WTC11 (cell line): Measurements from ENCODE around the gene PPP2R3C. TPM values are rescaled to one million over a fixed set of nuclear protein-coding genes. Genes with fewer than 3 reads are reported as not detected.

ENCODE experiments used
- ATF1 ChIP-seq: sonication (generic); formaldehyde crosslinking; IDR thresholded peaks from 2 replicates; pipeline ENCODE4 v1.8.1; 2023; ENCODE audit warnings: mild to moderate bottlenecking, moderate library complexity, missing genetic modification reagents
- ELF4 ChIP-seq: sonication (generic); formaldehyde crosslinking; IDR thresholded peaks from 2 replicates; pipeline ENCODE4 v1.8.1; 2022; ENCODE audit warnings: low read depth, mild to moderate bottlenecking, moderate library complexity, missing genetic modification reagents
- EMX1 ChIP-seq: fragments of 250-450 bp; sonication (Bioruptor Pico); IDR thresholded peaks from 2 replicates; pipeline ENCODE4 v1.8.0; 2021; ENCODE audit warnings: mild to moderate bottlenecking
- ETV6 ChIP-seq: sonication (generic); formaldehyde crosslinking; IDR thresholded peaks from 2 replicates; pipeline ENCODE4 v1.8.1; 2022; ENCODE audit warnings: mild to moderate bottlenecking, missing genetic modification reagents
- GABPB1 ChIP-seq: sonication (generic); formaldehyde crosslinking; IDR thresholded peaks from 2 replicates; pipeline ENCODE4 v1.8.1; 2023; ENCODE audit warnings: mild to moderate bottlenecking, missing genetic modification reagents
- IRF1 ChIP-seq: sonication (generic); formaldehyde crosslinking; IDR thresholded peaks from 2 replicates; pipeline ENCODE4 v1.8.0; 2023; ENCODE audit warnings: missing genetic modification reagents
- MYBL2 ChIP-seq: sonication (generic); formaldehyde crosslinking; IDR thresholded peaks from 2 replicates; pipeline ENCODE4 v1.8.1; 2023; ENCODE audit warnings: mild to moderate bottlenecking, moderate library complexity, missing genetic modification reagents
- NFE2L1 ChIP-seq: sonication (generic); formaldehyde crosslinking; IDR thresholded peaks from 2 replicates; pipeline ENCODE4 v1.8.1; 2023; ENCODE audit warnings: missing genetic modification reagents
- NFYB ChIP-seq: sonication (generic); formaldehyde crosslinking; conservative IDR thresholded peaks from 2 replicates; pipeline ENCODE4 v1.8.0; 2022; ENCODE audit warnings: low read depth, missing genetic modification reagents
- NR3C1 ChIP-seq: sonication (generic); formaldehyde crosslinking; conservative IDR thresholded peaks from 2 replicates; pipeline ENCODE4 v1.8.1; 2023; ENCODE audit warnings: low read depth, mild to moderate bottlenecking, missing genetic modification reagents
- OVOL2 ChIP-seq: fragments of 250-450 bp; sonication (Bioruptor Pico); IDR thresholded peaks from 2 replicates; pipeline ENCODE4 v1.9.0; 2021; ENCODE audit warnings: mild to moderate bottlenecking, borderline replicate concordance
- RELA ChIP-seq: sonication (generic); formaldehyde crosslinking; IDR thresholded peaks from 2 replicates; pipeline ENCODE4 v1.8.1; 2022; ENCODE audit warnings: missing genetic modification reagents, mild to moderate bottlenecking, borderline replicate concordance
- SMAD3 ChIP-seq: sonication (generic); formaldehyde crosslinking; IDR thresholded peaks from 2 replicates; pipeline ENCODE4 v1.8.0; 2022; ENCODE audit warnings: missing genetic modification reagents, mild to moderate bottlenecking, borderline replicate concordance
- USF2 ChIP-seq: sonication (generic); formaldehyde crosslinking; IDR thresholded peaks from 2 replicates; pipeline ENCODE4 v1.8.1; 2023; ENCODE audit warnings: mild to moderate bottlenecking, missing genetic modification reagents, moderate library complexity
- ZBTB21 ChIP-seq: sonication (generic); formaldehyde crosslinking; IDR thresholded peaks from 2 replicates; pipeline ENCODE4 v1.8.1; 2023; ENCODE audit warnings: mild to moderate bottlenecking, missing genetic modification reagents, borderline replicate concordance
- ZBTB43 ChIP-seq: sonication (generic); formaldehyde crosslinking; IDR thresholded peaks from 2 replicates; pipeline ENCODE4 v1.8.1; 2023; ENCODE audit warnings: mild to moderate bottlenecking, missing genetic modification reagents
- ZNF281 ChIP-seq: sonication (generic); formaldehyde crosslinking; IDR thresholded peaks from 2 replicates; pipeline ENCODE4 v1.8.0; 2023; ENCODE audit warnings: mild to moderate bottlenecking, missing genetic modification reagents
- total RNA-seq: library from RNA; stranded (reverse); gene quantifications from 3 replicates; pipeline ENCODE4 v1.2.3, GENCODE V29; 2021
- TF ChIP-seq, protein P1 (sequence below): sonication (generic); formaldehyde crosslinking; IDR thresholded peaks from 2 replicates; pipeline ENCODE4 v1.8.1; 2023; ENCODE audit warnings: mild to moderate bottlenecking, missing genetic modification reagents, moderate library complexity
- TF ChIP-seq, protein P2 (sequence below): sonication (generic); formaldehyde crosslinking; IDR thresholded peaks from 2 replicates; pipeline ENCODE4 v1.8.1; 2022; ENCODE audit warnings: missing genetic modification reagents, borderline replicate concordance
- TF ChIP-seq, protein P3 (sequence below): sonication (generic); formaldehyde crosslinking; IDR thresholded peaks from 2 replicates; pipeline ENCODE4 v1.8.1; 2023; ENCODE audit warnings: mild to moderate bottlenecking, moderate library complexity, missing genetic modification reagents
- TF ChIP-seq, protein P4 (sequence below): sonication (generic); formaldehyde crosslinking; conservative IDR thresholded peaks from 2 replicates; pipeline ENCODE4 v1.8.1; 2023; ENCODE audit warnings: mild to moderate bottlenecking, low read depth, missing genetic modification reagents, moderate library complexity

PPP2R3C gene
- total RNA-seq, 1 experiment from 2014 or later: 31.6 TPM

DNA sequence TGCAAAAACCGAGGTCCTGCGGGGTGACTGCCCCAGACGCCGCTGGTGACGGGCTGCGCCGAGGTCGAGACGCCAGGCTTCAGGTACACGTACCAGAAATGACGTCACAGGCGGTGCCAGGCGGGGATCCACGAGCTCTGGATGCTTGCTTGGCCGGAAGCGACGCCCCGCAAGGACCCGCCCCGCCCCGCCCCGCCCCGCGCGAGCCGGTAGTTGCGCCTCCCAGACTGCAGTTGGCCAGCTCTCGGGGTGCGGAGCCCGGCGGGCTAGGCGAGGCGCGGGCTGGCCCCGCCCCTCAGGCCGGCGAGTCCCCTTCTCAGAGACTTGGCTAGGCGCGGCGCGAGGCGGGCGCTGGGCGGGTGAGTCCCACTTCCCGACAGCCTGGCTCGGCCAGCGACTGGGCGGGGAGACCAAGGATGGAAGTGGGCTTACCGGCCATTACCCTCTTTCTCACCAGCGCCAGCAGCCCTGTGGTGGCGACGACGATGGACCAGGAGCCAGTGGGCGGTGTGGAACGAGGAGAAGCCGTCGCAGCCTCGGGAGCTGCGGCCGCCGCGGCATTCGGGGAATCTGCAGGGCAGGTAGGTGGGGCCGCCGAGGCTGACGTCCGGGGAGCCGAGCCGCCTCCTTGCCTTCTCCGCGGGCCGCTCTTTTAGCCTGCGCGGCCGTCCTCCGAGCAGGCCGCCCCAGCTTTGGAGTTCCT is 75.6 kb downstream of the PPP2R3C start, which contains the start of gene FAM177A1 (continued):
- TF ChIP-seq, protein P1, sequence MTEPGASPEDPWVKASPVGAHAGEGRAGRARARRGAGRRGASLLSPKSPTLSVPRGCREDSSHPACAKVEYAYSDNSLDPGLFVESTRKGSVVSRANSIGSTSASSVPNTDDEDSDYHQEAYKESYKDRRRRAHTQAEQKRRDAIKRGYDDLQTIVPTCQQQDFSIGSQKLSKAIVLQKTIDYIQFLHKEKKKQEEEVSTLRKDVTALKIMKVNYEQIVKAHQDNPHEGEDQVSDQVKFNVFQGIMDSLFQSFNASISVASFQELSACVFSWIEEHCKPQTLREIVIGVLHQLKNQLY: peak; percentile 70; the same call in 1 of the 2 replicates
- TF ChIP-seq IRF1 (CRISPR knock-in tag) (no peak), RELA (CRISPR knock-in tag) (0 out of 2 replicates have a peak, but pooled peaks have one; percentile 30), NFE2L1 (peak; percentile 69), OVOL2 (no peak), ZBTB43 (CRISPR knock-in tag) (0 out of 2 replicates have a peak, but pooled peaks have one; percentile 57), SMAD3 (CRISPR knock-in tag) (peak; percentile 75; the same call in 1 of the 2 replicates), ZNF281 (CRISPR knock-in tag) (peak; percentile 75; the same call in 1 of the 2 replicates), EMX1 (CRISPR knock-in tag) (no peak), GABPB1 (peak; percentile 81), MYBL2 (CRISPR knock-in tag) (peak; percentile 83), ETV6 (CRISPR knock-in tag) (peak; percentile 34; the same call in 1 of the 2 replicates), ATF1 (CRISPR knock-in tag) (0 out of 2 replicates have a peak, but pooled peaks have one; percentile 71), ZBTB21 (CRISPR knock-in tag) (peak; percentile 94), USF2 (0 out of 2 replicates have a peak, but pooled peaks have one; percentile 16), NFYB (CRISPR knock-in tag) (no peak; the same call in 1 of the 2 replicates), NR3C1 (0 out of 2 replicates have a peak, but pooled peaks have one; percentile 73), ELF4 (CRISPR knock-in tag) (peak; percentile 54; the same call in 1 of the 2 replicates)
- TF ChIP-seq, protein P2, sequence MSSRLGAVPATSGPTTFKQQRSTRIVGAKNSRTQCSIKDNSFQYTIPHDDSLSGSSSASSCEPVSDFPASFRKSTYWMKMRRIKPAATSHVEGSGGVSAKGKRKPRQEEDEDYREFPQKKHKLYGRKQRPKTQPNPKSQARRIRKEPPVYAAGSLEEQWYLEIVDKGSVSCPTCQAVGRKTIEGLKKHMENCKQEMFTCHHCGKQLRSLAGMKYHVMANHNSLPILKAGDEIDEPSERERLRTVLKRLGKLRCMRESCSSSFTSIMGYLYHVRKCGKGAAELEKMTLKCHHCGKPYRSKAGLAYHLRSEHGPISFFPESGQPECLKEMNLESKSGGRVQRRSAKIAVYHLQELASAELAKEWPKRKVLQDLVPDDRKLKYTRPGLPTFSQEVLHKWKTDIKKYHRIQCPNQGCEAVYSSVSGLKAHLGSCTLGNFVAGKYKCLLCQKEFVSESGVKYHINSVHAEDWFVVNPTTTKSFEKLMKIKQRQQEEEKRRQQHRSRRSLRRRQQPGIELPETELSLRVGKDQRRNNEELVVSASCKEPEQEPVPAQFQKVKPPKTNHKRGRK: no peak
- TF ChIP-seq, protein P3, sequence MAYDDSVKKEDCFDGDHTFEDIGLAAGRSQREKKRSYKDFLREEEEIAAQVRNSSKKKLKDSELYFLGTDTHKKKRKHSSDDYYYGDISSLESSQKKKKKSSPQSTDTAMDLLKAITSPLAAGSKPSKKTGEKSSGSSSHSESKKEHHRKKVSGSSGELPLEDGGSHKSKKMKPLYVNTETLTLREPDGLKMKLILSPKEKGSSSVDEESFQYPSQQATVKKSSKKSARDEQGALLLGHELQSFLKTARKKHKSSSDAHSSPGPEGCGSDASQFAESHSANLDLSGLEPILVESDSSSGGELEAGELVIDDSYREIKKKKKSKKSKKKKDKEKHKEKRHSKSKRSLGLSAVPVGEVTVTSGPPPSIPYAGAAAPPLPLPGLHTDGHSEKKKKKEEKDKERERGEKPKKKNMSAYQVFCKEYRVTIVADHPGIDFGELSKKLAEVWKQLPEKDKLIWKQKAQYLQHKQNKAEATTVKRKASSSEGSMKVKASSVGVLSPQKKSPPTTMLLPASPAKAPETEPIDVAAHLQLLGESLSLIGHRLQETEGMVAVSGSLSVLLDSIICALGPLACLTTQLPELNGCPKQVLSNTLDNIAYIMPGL: peak; percentile 80
- TF ChIP-seq, protein P4, sequence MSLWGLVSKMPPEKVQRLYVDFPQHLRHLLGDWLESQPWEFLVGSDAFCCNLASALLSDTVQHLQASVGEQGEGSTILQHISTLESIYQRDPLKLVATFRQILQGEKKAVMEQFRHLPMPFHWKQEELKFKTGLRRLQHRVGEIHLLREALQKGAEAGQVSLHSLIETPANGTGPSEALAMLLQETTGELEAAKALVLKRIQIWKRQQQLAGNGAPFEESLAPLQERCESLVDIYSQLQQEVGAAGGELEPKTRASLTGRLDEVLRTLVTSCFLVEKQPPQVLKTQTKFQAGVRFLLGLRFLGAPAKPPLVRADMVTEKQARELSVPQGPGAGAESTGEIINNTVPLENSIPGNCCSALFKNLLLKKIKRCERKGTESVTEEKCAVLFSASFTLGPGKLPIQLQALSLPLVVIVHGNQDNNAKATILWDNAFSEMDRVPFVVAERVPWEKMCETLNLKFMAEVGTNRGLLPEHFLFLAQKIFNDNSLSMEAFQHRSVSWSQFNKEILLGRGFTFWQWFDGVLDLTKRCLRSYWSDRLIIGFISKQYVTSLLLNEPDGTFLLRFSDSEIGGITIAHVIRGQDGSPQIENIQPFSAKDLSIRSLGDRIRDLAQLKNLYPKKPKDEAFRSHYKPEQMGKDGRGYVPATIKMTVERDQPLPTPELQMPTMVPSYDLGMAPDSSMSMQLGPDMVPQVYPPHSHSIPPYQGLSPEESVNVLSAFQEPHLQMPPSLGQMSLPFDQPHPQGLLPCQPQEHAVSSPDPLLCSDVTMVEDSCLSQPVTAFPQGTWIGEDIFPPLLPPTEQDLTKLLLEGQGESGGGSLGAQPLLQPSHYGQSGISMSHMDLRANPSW (CRISPR knock-in tag): 0 out of 2 replicates have a peak, but pooled peaks have one; percentile 78
